ENCODE results near the gene MEA1. TPM values are rescaled to one million over a fixed set of nuclear protein-coding genes. Genes with fewer than 3 reads are reported as not detected.
"Not testable (repeated sequence)": the region's sequence is repeated elsewhere in the genome, so short reads cannot be mapped to it uniquely, and the experiment has no call there.

Gene MEA1
- total RNA-seq, 1 donor = 47.4 TPM

DNA sequence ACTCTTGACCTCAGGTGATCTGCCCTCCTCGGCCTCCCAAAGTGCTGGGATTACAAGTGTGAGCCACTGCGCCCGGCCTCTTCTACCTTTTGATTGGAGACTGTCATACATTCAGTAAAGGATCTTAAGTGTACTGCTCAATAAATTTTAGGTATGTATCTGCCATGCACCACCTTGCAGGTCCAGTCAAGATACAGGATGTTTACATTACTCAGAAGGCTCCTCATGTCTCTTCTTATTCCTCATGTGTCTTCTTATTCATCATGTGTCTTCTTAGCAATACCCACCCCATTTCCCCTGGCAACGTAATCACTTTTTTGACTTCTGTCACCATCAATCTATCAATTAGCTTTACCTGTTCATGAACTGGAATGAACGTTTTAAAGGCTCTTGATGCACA is 7.9 kb downstream of the MEA1 start:
- Histone ChIP-seq H3K79me2 (ENCODE audit: insufficient read depth, low read length) (peaks cover 8% of the 10 kb centered on the region), H3K9me3 (ENCODE audit: low read depth, low read length) (no peaks in the 10 kb centered on the region), H3K27me3 (ENCODE audit: insufficient read depth, low read length) (no peaks in the 10 kb centered on the region), H4K20me1 (ENCODE audit: insufficient read depth, low read length) (peaks cover 3% of the 10 kb centered on the region), H3K4me3 (ENCODE audit: insufficient read depth, low read length) (no peak overlapping the region), H3K4me2 (ENCODE audit: insufficient read depth, low read length) (no peak overlapping the region), H2AFZ (ENCODE audit: low read length) (no peak overlapping the region), H3K4me1 (ENCODE audit: insufficient read depth, low read length) (no peaks in the 10 kb centered on the region), H3K36me3 (ENCODE audit: insufficient read depth, low read length) (peaks cover 47% of the 10 kb centered on the region), H3K27ac (ENCODE audit: low read depth, low read length) (no peak overlapping the region)
- TF ChIP-seq, protein P1, sequence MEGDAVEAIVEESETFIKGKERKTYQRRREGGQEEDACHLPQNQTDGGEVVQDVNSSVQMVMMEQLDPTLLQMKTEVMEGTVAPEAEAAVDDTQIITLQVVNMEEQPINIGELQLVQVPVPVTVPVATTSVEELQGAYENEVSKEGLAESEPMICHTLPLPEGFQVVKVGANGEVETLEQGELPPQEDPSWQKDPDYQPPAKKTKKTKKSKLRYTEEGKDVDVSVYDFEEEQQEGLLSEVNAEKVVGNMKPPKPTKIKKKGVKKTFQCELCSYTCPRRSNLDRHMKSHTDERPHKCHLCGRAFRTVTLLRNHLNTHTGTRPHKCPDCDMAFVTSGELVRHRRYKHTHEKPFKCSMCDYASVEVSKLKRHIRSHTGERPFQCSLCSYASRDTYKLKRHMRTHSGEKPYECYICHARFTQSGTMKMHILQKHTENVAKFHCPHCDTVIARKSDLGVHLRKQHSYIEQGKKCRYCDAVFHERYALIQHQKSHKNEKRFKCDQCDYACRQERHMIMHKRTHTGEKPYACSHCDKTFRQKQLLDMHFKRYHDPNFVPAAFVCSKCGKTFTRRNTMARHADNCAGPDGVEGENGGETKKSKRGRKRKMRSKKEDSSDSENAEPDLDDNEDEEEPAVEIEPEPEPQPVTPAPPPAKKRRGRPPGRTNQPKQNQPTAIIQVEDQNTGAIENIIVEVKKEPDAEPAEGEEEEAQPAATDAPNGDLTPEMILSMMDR (IDR thresholded peaks at IDR 0.05; ENCODE audit: extremely low read depth, low read depth, low read length) = no peak
- DNase-seq (ENCODE audit: insufficient read length, low spot score, missing footprints) = no peak

DNA sequence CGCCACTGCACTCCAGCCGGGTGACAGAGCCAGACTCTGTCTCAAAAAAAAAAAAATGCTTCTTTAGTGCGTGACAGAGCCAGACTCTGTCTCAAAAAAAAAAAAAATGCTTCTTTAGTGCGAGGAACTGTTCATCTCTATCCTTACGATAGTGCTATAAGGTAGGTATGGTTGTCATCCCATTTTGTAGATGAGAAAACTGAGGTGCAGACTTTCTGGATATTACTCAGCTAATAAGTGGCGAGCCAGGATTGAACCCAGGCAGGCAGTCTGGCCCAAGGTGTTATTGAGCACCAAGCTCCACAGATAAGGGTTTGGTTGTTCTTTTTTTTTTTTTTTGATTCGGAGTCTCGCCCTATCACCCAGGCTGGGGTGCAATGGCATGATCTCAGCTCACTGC is 11.9 kb downstream of the MEA1 start:
- TF ChIP-seq, protein P1 (IDR thresholded peaks at IDR 0.05; ENCODE audit: extremely low read depth, low read depth, low read length) = no peak
- Histone ChIP-seq H3K36me3 (ENCODE audit: insufficient read depth, low read length) (peaks cover 8% of the 10 kb centered on the region), H3K4me2 (ENCODE audit: insufficient read depth, low read length) (no peak overlapping the region), H3K27ac (ENCODE audit: low read depth, low read length) (no peak overlapping the region), H3K9me3 (ENCODE audit: low read depth, low read length) (no peaks in the 10 kb centered on the region), H2AFZ (ENCODE audit: low read length) (no peak overlapping the region), H4K20me1 (ENCODE audit: insufficient read depth, low read length) (peaks cover 5% of the 10 kb centered on the region), H3K4me3 (ENCODE audit: insufficient read depth, low read length) (no peak overlapping the region), H3K79me2 (ENCODE audit: insufficient read depth, low read length) (peaks cover 10% of the 10 kb centered on the region), H3K4me1 (ENCODE audit: insufficient read depth, low read length) (no peaks in the 10 kb centered on the region), H3K27me3 (ENCODE audit: insufficient read depth, low read length) (no peaks in the 10 kb centered on the region)
- DNase-seq (ENCODE audit: insufficient read length, low spot score, missing footprints) = no peak

DNA sequence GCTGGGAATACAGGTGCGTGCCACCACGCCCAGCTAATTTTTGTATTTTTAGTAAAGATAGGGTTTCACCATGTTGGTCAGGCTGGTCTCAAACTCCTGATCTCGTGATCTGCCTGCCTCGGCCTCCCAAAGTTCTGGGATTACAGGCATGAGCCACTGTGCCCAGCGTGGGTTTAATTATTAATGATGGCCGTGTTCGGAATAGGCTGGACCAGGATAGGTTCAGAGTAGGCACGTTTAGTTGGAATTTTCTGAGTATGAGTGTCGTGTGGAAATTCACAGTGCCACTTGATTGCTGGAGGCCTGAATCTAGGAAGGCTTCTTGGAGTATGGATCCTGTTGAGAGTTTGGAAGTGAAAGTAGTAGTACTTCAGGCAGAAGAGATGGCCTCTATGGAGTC is 15.5 kb downstream of the MEA1 start:
- peaks cover 10% of the 10 kb centered on the region for H3K79me2 ChIP-seq (ENCODE audit: insufficient read depth, low read length)
- not testable (repeated sequence) for H3K27me3 ChIP-seq (ENCODE audit: insufficient read depth, low read length); DNase-seq (ENCODE audit: insufficient read length, low spot score, missing footprints); H3K27ac ChIP-seq (ENCODE audit: low read depth, low read length); H3K36me3 ChIP-seq (ENCODE audit: insufficient read depth, low read length); H3K4me3 ChIP-seq (ENCODE audit: insufficient read depth, low read length); H3K4me2 ChIP-seq (ENCODE audit: insufficient read depth, low read length); H4K20me1 ChIP-seq (ENCODE audit: insufficient read depth, low read length); H2AFZ ChIP-seq (ENCODE audit: low read length); H3K9me3 ChIP-seq (ENCODE audit: low read depth, low read length); H3K4me1 ChIP-seq (ENCODE audit: insufficient read depth, low read length)

DNA sequence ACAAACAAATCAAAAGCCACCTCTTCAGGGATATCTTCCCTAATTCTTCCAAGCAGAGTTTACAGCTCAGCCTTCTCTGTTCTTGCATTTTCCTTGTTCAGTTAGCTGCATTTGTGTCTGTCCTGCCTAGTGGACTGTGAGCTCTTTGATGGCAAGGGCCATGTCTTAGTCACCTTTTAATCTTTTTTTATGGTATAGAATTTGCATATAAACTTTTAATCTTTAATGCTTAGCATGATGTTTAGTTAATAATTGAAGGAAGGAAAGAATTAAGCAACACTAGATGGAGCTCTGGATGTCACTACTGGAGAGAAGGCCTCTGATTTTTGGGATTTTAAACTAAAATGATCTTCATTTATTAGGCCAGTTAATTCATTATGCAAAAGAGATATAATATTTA is 17.2 kb downstream of the MEA1 start:
- no peaks in the 10 kb centered on the region for H3K27me3 ChIP-seq (ENCODE audit: insufficient read depth, low read length)
- no peak overlapping the region for H3K27ac ChIP-seq (ENCODE audit: low read depth, low read length)
- H3K9me3 ChIP-seq (ENCODE audit: low read depth, low read length) = no peaks in the 10 kb centered on the region
- no peak overlapping the region for H2AFZ ChIP-seq (ENCODE audit: low read length)
- H3K79me2 ChIP-seq (ENCODE audit: insufficient read depth, low read length) = peaks cover 14% of the 10 kb centered on the region
- H3K36me3 ChIP-seq (ENCODE audit: insufficient read depth, low read length) = peaks cover 2% of the 10 kb centered on the region
- peaks cover 5% of the 10 kb centered on the region for H4K20me1 ChIP-seq (ENCODE audit: insufficient read depth, low read length)
- DNase-seq (ENCODE audit: insufficient read length, low spot score, missing footprints) = no peak
- peaks cover 3% of the 10 kb centered on the region for H3K4me1 ChIP-seq (ENCODE audit: insufficient read depth, low read length)
- TF ChIP-seq, protein P1 (IDR thresholded peaks at IDR 0.05; ENCODE audit: extremely low read depth, low read depth, low read length) = no peak
- no peak overlapping the region for H3K4me2 ChIP-seq (ENCODE audit: insufficient read depth, low read length)
- no peak overlapping the region for H3K4me3 ChIP-seq (ENCODE audit: insufficient read depth, low read length)

Data from osteoblast (primary cell).